NK-92 treated with Interleukin-12 subunit alpha and Interleukin-12 subunit beta, amount 100 ng/mL, for 24 hours (cell line): ENCODE measurements around the gene FERMT3.

ENCODE experiments used
- DNase-seq: peaks from one replicate; lab custom pipeline; 2025; lab: John Stamatoyannopoulos, UW

The FERMT3 gene

GRCh38 chr11:64220798-64221197 is 14.3 kb downstream of the FERMT3 start:
- DNase-seq = no peak

- no peak for DNase-seq
These were observed 16.1 kb downstream of the FERMT3 start for GRCh38 chr11:64222651-64223000.

GRCh38 chr11:64223001-64223651 is 16.6 kb downstream of the FERMT3 start:
- DNase-seq = no peak

- DNase-seq = no peak
These were observed 17.8 kb downstream of the FERMT3 start for GRCh38 chr11:64224151-64224890.

GRCh38 chr11:64224891-64225607 is 18.5 kb downstream of the FERMT3 start:
- DNase-seq = no peak

- DNase-seq = peak; percentile 87
These were observed 19.3 kb downstream of the FERMT3 start, which contains the start of the genes NUDT22 and TRPT1 for GRCh38 chr11:64225608-64226506. TSS of gene NUDT22 (plus strand) at chr11:64226274. CDS start at chr11:64226653, 379 bp downstream. TSS of gene TRPT1 (minus strand) at chr11:64226186. CDS start at chr11:64225860, 326 bp downstream.

GRCh38 chr11:64226507-64227051 is 20.1 kb downstream of the FERMT3 start:
- DNase-seq = peak; percentile 61

- no peak for DNase-seq
These were observed 21.0 kb downstream of the FERMT3 start for GRCh38 chr11:64227405-64227956.

- no peak for DNase-seq
These were observed 22.7 kb downstream of the FERMT3 start for GRCh38 chr11:64229090-64229743.

GRCh38 chr11:64229744-64230170 is 23.2 kb downstream of the FERMT3 start:
- DNase-seq = no peak

- peak; percentile 63 for DNase-seq
These were observed 23.9 kb downstream of the FERMT3 start, which contains the start of gene DNAJC4 for GRCh38 chr11:64230171-64230984. TSS of gene DNAJC4 (plus strand) at chr11:64230548. CDS start at chr11:64230855, 307 bp downstream.

GRCh38 chr11:64230985-64231365 is 24.5 kb downstream of the FERMT3 start:
- no peak for DNase-seq

GRCh38 chr11:64231546-64231945 is 25.0 kb downstream of the FERMT3 start:
- no peak for DNase-seq

GRCh38 chr11:64232182-64232966 is 25.9 kb downstream of the FERMT3 start:
- DNase-seq = no peak

GRCh38 chr11:64232967-64233315 is 26.4 kb downstream of the FERMT3 start:
- no peak for DNase-seq

GRCh38 chr11:64233913-64234586 is 27.5 kb downstream of the FERMT3 start, which contains the start of gene VEGFB:
TSS of gene VEGFB (plus strand) at chr11:64234584. CDS start at chr11:64234834, 250 bp downstream.
- DNase-seq = no peak

GRCh38 chr11:64234647-64235379 is 28.3 kb downstream of the FERMT3 start:
- no peak for DNase-seq
